GOT3 (cell line): ENCODE data around the gene ADAMTS4.
A peak's percentile ranks its signal among the peaks of the same experiment; 100 is the strongest.

Experiments
- DNase-seq: peaks from one replicate; lab custom pipeline; 2025; ENCODE audit warnings: mixed read lengths; lab: John Stamatoyannopoulos, UW

ADAMTS4 gene

GRCh38 chr1:161174911-161175310, 23.9 kb downstream of the ADAMTS4 start:
- DNase-seq: no peak

- DNase-seq: no peak
Measured at GRCh38 chr1:161173711-161174110, 25.1 kb downstream of the ADAMTS4 start.

- no peak for DNase-seq
Measured at GRCh38 chr1:161172776-161173376, 26.0 kb downstream of the ADAMTS4 start.

- no peak for DNase-seq
Measured at GRCh38 chr1:161172349-161172748, 26.5 kb downstream of the ADAMTS4 start.

- no peak for DNase-seq
Measured at GRCh38 chr1:161171696-161172095, 27.2 kb downstream of the ADAMTS4 start.

GRCh38 chr1:161171191-161171590, 27.7 kb downstream of the ADAMTS4 start:
- DNase-seq: no peak

GRCh38 chr1:161168906-161169305, 29.9 kb downstream of the ADAMTS4 start:
- no peak for DNase-seq

- no peak for DNase-seq
Measured at GRCh38 chr1:161166669-161167548, 31.9 kb downstream of the ADAMTS4 start.

- peak; percentile 85 for DNase-seq
Measured at GRCh38 chr1:161165742-161166668, 32.8 kb downstream of the ADAMTS4 start, which contains the start of gene PPOX. TSS of gene PPOX (plus strand) at chr1:161166426. CDS start at chr1:161166848, 422 bp downstream.

- DNase-seq: no peak
Measured at GRCh38 chr1:161164901-161165610, 33.8 kb downstream of the ADAMTS4 start.

GRCh38 chr1:161163793-161164192, 35.1 kb downstream of the ADAMTS4 start:
- DNase-seq: no peak

- DNase-seq: no peak
Measured at GRCh38 chr1:161162806-161163205, 36.0 kb downstream of the ADAMTS4 start.

GRCh38 chr1:161162052-161162451, 36.8 kb downstream of the ADAMTS4 start:
- DNase-seq: no peak

- DNase-seq: no peak
Measured at GRCh38 chr1:161161652-161162051, 37.2 kb downstream of the ADAMTS4 start.

- no peak for DNase-seq
Measured at GRCh38 chr1:161160671-161161145, 38.1 kb downstream of the ADAMTS4 start.

GRCh38 chr1:161159913-161160243, 39.0 kb downstream of the ADAMTS4 start:
- DNase-seq: no peak

- DNase-seq: peak; percentile 80
Measured at GRCh38 chr1:161159087-161159912, 39.6 kb downstream of the ADAMTS4 start, which contains the start of gene USP21. TSS of gene USP21 (plus strand) at chr1:161159500. CDS start at chr1:161160641, 1,141 bp downstream.

- no peak for DNase-seq
Measured at GRCh38 chr1:161158316-161159010, 40.4 kb downstream of the ADAMTS4 start.

- DNase-seq: no peak
Measured at GRCh38 chr1:161157867-161158266, 41.0 kb downstream of the ADAMTS4 start.
